Ovary (tissue), 3 donors: Measurements from ENCODE around the gene NDUFB11.

Source experiments
- EP300 ChIP-seq: sonication (generic); formaldehyde crosslinking; IDR thresholded peaks from one replicate; pipeline ENCODE4 v1.6.1; 2017; ENCODE audit warnings: antibody characterized with exemption
- POLR2A ChIP-seq: fragments of 450-650 bp; IDR thresholded peaks from one replicate; pipeline ENCODE4 v1.6.1; 2017; ENCODE audit warnings: antibody characterized with exemption, mild to moderate bottlenecking, moderate library complexity
- TF ChIP-seq, protein P1 (sequence below), 3 donors: fragments of 450-650 bp in 2 of 3; fragments of 200-600 bp in 1 of 3; IDR thresholded peaks; one replicate each; pipeline versions ENCODE4 v1.5.1 to v1.8.0; 2016 to 2022; ENCODE audit warnings: antibody characterized with exemption in 3 of 3, mild to moderate bottlenecking in 1 of 3
- donor health status: DM: no; HTN: no; CAD: no.

DNA sequence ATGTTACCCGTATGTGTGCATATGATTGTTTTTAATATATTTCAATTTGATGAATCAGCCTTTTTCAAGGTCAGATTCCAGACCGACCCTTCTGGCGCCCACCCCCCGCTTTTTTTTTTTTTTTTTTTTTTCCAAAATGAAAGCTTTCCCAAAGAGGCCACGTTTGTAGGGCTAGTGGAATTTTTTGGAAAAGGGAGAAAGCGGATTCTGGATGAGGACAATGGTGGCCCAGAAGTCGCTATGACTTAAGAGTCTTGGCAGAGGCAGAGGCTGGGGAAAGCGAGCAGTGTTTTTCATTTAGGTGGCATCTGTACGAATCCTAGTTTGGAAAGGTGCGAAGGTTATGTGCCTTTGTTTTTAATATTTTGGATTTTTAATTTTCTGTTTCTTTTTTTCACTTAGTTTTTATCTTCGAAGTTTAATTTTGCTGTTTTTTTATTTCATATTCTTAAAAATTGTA is 14.6 kb downstream of the NDUFB11 start:
- TF ChIP-seq, protein P1, sequence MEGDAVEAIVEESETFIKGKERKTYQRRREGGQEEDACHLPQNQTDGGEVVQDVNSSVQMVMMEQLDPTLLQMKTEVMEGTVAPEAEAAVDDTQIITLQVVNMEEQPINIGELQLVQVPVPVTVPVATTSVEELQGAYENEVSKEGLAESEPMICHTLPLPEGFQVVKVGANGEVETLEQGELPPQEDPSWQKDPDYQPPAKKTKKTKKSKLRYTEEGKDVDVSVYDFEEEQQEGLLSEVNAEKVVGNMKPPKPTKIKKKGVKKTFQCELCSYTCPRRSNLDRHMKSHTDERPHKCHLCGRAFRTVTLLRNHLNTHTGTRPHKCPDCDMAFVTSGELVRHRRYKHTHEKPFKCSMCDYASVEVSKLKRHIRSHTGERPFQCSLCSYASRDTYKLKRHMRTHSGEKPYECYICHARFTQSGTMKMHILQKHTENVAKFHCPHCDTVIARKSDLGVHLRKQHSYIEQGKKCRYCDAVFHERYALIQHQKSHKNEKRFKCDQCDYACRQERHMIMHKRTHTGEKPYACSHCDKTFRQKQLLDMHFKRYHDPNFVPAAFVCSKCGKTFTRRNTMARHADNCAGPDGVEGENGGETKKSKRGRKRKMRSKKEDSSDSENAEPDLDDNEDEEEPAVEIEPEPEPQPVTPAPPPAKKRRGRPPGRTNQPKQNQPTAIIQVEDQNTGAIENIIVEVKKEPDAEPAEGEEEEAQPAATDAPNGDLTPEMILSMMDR (IDR thresholded peaks at IDR 0.05) = no peak
- TF ChIP-seq POLR2A (no peak), EP300 (no peak)
